A549 (cell line): Measurements from ENCODE around the gene KIF21A.

ENCODE experiments used
- CBX8 ChIP-seq: fragments of 200-600 bp; sonication (generic); IDR thresholded peaks from 2 replicates; pipeline ENCODE4 v1.6.1; 2016
- EP300 ChIP-seq, 2 experiments: fragments of >200 bp; sonication (Bioruptor Twin); formaldehyde crosslinking; IDR thresholded peaks; 2 replicates in 1 of 2; 3 replicates in 1 of 2; pipeline ENCODE4 v1.6.1; 2016 to 2017
- FOSL2 ChIP-seq, 2 experiments: fragments of 450-650 bp in 1 of 2; fragments of >200 bp in 1 of 2; sonication (Bioruptor Twin) in 1 of 2; formaldehyde crosslinking; IDR thresholded peaks; 2 replicates each; pipeline versions ENCODE4 v1.5.0 to v1.6.1; 2016 to 2020; ENCODE audit warnings: mild to moderate bottlenecking in 1 of 2, moderate library complexity in 1 of 2
- JUNB ChIP-seq: fragments of >200 bp; sonication (Bioruptor Twin); formaldehyde crosslinking; IDR thresholded peaks from 2 replicates; pipeline ENCODE4 v1.6.1; 2016
- MAFK ChIP-seq: fragments of 450-650 bp; IDR thresholded peaks from 2 replicates; pipeline ENCODE4 v1.6.1; 2014; ENCODE audit not compliant: partially characterized antibody
- MAZ ChIP-seq: fragments of 150-350 bp; IDR thresholded peaks from 2 replicates; pipeline ENCODE4 v1.6.1; 2014; ENCODE audit warnings: antibody characterized with exemption, low read depth, low read length, borderline replicate concordance
- MYC ChIP-seq: IDR thresholded peaks from 2 replicates; pipeline ENCODE4 v1.6.1; 2012; ENCODE audit warnings: mild to moderate bottlenecking, inconsistent platforms, low read length, improper control_type of control experiment, borderline replicate concordance
- POLR2A ChIP-seq: IDR thresholded peaks from 2 replicates; pipeline ENCODE4 v1.6.1; 2012; ENCODE audit warnings: mild to moderate bottlenecking, low read length
- SMC3 ChIP-seq: fragments of >200 bp; sonication (Bioruptor Twin); formaldehyde crosslinking; IDR thresholded peaks from 3 replicates; pipeline ENCODE4 v1.6.1; 2018; ENCODE audit warnings: inconsistent platforms
- ZFP36 ChIP-seq: fragments of 450-650 bp; IDR thresholded peaks from 2 replicates; pipeline ENCODE4 v1.6.1; 2014; ENCODE audit warnings: borderline replicate concordance; ENCODE audit not compliant: partially characterized antibody
- TF ChIP-seq, protein P1 (sequence below): fragments of >200 bp; sonication (Bioruptor Twin); formaldehyde crosslinking; IDR thresholded peaks from 3 replicates; pipeline ENCODE4 v1.5.1; 2016

- TF ChIP-seq, protein P1, sequence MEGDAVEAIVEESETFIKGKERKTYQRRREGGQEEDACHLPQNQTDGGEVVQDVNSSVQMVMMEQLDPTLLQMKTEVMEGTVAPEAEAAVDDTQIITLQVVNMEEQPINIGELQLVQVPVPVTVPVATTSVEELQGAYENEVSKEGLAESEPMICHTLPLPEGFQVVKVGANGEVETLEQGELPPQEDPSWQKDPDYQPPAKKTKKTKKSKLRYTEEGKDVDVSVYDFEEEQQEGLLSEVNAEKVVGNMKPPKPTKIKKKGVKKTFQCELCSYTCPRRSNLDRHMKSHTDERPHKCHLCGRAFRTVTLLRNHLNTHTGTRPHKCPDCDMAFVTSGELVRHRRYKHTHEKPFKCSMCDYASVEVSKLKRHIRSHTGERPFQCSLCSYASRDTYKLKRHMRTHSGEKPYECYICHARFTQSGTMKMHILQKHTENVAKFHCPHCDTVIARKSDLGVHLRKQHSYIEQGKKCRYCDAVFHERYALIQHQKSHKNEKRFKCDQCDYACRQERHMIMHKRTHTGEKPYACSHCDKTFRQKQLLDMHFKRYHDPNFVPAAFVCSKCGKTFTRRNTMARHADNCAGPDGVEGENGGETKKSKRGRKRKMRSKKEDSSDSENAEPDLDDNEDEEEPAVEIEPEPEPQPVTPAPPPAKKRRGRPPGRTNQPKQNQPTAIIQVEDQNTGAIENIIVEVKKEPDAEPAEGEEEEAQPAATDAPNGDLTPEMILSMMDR, result no peak
- TF ChIP-seq POLR2A, result no peak
- no peak for TF ChIP-seq CBX8
- no peak for TF ChIP-seq MYC
- no peak for TF ChIP-seq MAFK
- TF ChIP-seq EP300 (IDR thresholded peaks at IDR 0.05), result no peak
- no peak for TF ChIP-seq MAZ
- no peak for TF ChIP-seq SMC3
- no peak for TF ChIP-seq FOSL2 (IDR thresholded peaks at IDR 0.05)
- no peak for TF ChIP-seq FOSL2 (CRISPR knock-in tag; IDR thresholded peaks at IDR 0.05)
- no peak for TF ChIP-seq ZFP36
- TF ChIP-seq JUNB, result no peak
Observed at GRCh38 chr12:39292125-39292630, 150.7 kb downstream of the KIF21A start.
